Smooth muscle cell of the pulmonary artery (primary cell): ENCODE results near the gene HEPACAM. TPM values are rescaled to one million over a fixed set of nuclear protein-coding genes. Genes with fewer than 3 reads are reported as not detected.

Experiments used
- total RNA-seq: library from RNA; depleted of rRNA; stranded (reverse); fragments of >200 nt; gene quantifications from 2 replicates; pipeline ENCODE4 v1.2.3, GENCODE V29; 2014

Gene HEPACAM, protein sequence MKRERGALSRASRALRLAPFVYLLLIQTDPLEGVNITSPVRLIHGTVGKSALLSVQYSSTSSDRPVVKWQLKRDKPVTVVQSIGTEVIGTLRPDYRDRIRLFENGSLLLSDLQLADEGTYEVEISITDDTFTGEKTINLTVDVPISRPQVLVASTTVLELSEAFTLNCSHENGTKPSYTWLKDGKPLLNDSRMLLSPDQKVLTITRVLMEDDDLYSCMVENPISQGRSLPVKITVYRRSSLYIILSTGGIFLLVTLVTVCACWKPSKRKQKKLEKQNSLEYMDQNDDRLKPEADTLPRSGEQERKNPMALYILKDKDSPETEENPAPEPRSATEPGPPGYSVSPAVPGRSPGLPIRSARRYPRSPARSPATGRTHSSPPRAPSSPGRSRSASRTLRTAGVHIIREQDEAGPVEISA
- not detected in 2 replicates for total RNA-seq

DNA sequence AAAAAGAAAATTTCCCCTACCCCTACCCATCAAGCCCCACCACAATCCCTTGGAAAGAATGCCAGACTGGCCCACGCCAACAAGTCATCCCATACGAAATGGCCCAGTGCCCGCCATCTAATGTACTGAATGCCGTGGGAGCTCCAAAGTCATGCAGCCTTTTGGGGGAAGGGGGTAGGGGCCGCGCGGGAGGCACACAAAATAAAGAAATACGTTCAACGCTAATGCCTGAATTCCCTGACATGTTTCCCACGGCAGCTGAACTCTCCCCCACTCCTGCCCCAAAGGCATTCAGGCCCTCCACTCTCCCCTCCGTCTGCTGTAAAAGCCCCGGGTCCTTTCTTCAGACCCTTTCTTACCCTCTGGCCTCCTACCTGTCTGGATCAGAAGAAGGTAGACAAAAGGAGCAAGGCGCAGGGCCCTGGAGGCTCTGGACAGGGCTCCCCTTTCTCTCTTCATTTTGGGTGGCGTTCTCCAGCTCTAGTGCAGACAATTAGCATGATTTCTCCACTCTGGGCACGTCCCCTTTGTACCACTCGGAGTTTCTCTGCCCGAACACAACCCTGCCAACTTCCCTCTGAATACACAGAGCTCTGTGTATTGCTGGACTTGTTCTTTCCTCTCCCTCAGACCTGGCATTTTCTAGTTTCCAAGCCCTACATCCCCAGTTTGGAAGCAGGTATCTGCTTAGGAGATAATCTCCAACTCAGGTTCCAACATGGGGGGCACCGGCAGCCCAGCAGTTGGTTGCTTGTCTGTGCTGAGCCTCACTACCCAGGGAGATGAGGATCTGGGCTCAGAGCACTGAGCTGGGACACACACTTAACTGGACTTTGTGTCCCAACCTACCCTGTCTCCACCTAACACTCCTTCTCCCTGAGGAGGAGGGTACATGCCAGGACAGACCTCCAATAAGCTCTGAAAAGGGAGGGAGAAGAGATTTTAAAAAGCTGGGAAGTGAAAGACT, at the start of gene HEPACAM:
HEPACAM (minus strand) TSS at position 500 of the 967 bp plus-strand sequence; CDS start at position 459, 41 bp downstream.

DNA sequence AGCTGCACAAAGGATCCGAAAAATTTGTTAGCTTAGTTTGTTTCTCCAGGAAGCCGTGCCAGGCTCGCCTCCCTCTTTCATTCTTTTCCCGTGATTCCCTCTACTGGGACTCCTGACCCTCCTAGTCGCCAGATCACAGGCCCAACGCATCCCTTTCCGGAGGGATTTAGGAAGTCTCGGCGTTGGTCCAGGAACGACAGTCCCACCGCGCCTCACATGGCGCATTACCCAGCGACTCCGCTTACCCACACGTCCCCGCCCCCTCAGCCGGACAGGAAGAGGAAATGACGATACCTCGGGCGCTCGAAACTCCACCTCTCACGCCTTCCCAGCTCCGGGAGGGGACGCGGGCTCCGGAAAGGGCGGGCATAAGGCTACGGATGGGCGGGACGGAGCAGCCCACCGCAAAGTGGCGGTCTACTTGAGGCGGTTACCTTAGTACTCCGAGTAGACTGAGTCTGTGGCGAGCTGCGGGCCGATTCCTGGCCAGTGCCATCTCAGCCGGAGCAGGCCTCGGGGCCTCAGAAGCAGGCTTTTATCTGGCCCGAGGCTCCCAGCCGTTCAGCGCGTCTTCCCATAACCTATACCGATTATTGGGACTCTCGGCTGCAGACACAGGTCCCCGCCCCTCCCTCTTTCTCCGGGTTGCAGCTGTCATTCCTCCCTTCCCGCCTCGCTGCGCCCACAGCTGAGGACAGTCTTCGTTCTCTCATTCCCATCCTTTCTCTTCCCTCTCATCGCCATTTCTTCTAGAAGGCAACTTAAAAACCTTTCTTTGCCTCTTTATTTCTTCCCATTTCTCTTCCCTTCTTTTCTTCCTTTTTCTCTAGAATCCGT, 18.1 kb upstream of the HEPACAM start, which contains the start of gene CCDC15:
CCDC15 (plus strand) TSS at position 450 of the 837 bp plus-strand sequence. CDS start 531 bp downstream, outside the sequence.

DNA sequence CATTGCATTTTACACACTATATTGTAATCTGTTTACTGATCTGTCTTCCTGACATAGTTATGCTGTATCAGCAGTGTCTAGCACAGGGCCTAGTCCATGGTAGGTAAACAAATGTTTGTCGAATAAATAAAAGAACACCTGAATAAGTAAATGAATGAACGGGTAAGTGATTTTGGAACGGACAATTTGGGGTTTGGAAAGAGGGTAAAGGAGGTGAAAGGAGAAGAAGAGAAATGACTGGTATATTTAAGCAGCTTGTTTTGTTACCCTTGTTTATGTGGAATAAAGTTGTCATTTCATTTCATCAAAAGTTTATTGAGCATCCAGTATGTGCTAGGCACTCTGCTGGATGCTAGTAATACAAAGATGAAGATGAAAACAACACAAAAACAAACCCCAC, 16.9 kb downstream of the HEPACAM start, which contains the start of gene HEPN1:
HEPN1 (plus strand) TSS at position 301 of the 400 bp plus-strand sequence.

DNA sequence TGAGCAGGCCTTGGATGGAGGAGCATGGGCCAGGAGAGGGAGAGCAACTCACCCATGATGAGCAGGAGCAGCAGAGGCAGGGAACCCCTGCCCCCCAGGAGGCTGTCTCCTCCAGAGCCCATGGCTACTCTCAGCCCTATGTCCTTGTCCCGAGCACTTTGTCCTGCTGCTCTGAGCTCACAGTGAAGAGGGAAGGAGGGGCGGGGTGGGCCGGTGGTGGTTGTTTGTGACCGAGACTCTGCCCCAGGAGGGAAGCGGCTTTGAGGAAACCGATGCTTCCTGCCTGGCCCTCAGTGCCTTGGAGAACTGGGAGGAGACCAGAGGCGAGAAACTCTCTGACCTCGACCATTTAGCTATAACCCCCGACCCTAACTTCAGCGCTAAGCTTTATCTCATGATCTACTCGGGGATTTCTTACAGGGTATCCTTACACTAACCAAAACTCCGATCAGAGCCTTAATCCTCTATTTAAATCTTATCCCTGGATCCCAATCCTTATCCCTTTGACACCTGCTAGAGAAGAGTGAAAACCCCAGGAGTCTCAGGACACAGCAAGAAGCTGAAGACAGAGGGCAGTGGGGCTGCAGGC, 38.1 kb downstream of the HEPACAM start, which contains the start of gene ROBO4:
ROBO4 (minus strand) TSS at position 192 of the 589 bp plus-strand sequence; CDS start at position 122, 70 bp downstream.

Other genes with a start within 250 kb of the HEPACAM start
- gene NRGN, start 196.1 kb downstream of the HEPACAM start, total RNA-seq, result 0.17 and 0.20 TPM in 2 replicates
- not detected in 2 replicates for gene VSIG2, start 183.8 kb downstream of the HEPACAM start, total RNA-seq
- 2.9 and 5.5 TPM in 2 replicates for gene ESAM, start 173.8 kb downstream of the HEPACAM start, total RNA-seq
- 7.8 and 7.9 TPM in 2 replicates for gene MSANTD2, start 135.6 kb downstream of the HEPACAM start, total RNA-seq
- 1.6 and 4.2 TPM in 2 replicates for gene ROBO3, start 70.6 kb downstream of the HEPACAM start, total RNA-seq
- gene ROBO4, start 38.2 kb downstream of the HEPACAM start, total RNA-seq, result 0.36 and 1.2 TPM in 2 replicates
- not detected in 2 replicates for gene HEPN1, start 16.8 kb downstream of the HEPACAM start, total RNA-seq
- 0.99 and 1.3 TPM in 2 replicates for gene CCDC15, start 18.2 kb upstream of the HEPACAM start, total RNA-seq
- gene SLC37A2, start 127.3 kb upstream of the HEPACAM start, total RNA-seq, result 0.13 and 1.7 TPM in 2 replicates
- gene TMEM218, start 175.6 kb upstream of the HEPACAM start, total RNA-seq, result 24.6 and 25.9 TPM in 2 replicates
- gene PKNOX2, start 228.7 kb upstream of the HEPACAM start, total RNA-seq, result 6.2 and 10.4 TPM in 2 replicates